Measurements from ENCODE around the gene ZFP69. TPM values are rescaled to one million over a fixed set of nuclear protein-coding genes. Genes with fewer than 3 reads are reported as not detected.

The ZFP69 gene
- total RNA-seq, 1 donor from 2014 or later, result 2.8 TPM

DNA sequence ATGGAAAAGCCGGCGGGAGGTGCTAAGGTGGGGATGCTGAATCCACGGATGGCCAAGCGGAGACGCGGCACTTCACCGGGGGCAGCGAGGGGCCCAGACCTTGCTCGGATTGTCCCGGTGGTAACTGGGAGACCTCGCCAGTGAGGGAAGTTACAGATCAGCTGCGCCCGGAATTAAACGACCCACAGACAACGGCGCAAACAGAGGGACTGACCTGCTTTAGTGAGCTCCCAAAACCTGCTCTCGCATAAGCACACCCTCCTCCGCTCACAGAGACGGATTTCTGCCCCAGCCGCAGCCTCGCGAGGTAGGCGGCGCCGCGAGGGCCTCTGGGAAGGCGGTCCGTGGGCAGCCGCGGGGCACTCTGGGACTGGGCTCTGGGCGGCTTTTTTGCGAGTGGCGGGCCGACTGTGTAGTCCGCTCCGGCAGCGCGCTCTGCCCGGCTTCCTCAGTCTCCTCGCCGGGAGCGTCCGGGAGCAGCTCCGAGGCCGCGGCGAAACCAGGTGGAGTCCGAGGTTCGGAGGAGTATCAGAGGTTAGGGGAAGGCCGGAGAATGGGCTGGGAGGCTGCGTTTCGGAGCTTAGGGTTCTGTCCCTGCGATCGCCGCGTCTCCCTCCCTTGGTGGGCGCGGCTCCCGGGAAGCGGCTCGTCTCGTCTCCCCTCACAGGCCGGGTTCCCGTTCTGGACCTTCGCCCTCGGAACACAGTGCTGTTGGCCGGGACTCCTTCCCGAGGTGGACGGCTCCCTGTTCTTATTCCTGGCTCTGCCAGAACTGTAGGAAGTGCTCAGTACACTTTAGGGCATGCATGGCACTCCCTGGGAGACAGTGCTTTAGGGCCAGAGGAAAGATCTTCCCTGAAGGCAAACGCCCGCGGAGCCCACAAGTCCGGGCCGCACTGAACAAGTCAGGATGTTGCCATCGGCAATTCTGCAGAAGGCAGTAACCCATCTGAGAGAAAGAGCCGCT, 31.6 kb downstream of the ZFP69 start, which contains the start of gene EXO5:
EXO5 (plus strand) TSS at position 393 of the 967 bp plus-strand sequence. CDS start 5,778 bp downstream, outside the sequence.
- no peak for DNase-seq (ENCODE audit: low read depth, low spot score)

- DNase-seq (ENCODE audit: low read depth, low spot score), result no peak
These were observed 42.4 kb downstream of the ZFP69 start for GRCh38 chr1:40519517-40519916.

DNA sequence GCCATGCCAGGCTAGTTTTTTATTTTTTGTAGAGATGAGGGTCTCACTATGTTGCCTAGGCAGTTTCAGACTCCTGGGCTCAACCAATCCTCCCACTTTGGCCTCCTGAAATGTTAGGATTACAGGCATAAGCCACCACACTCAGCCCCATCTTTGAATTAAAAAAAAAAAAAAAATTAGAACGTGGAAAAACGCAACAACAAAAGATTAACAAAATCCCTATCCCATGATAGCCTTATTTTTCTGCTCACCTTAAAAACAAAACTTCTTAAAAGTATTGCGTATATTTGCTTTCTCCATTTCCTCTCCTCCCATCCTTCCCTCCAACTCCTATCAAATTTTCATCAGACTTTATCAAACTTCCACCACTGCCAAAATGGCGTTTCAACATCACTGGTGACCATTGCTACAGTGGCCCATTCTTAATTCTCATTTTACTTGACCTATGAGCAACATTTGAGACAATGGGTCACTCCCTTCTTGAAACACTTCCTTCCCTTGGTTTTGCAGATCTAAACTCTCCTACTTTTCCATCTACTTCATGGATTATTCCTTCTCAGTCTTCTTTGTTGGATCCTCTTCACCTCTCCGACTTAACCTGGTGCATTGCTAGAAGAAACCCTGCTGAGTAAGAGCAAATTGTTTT, 53.8 kb downstream of the ZFP69 start:
- DNase-seq (ENCODE audit: low read depth, low spot score), result no peak

- peak; percentile 82 for DNase-seq (ENCODE audit: low read depth, low spot score)
These were observed 54.4 kb downstream of the ZFP69 start, which contains the start of gene ZNF684 for GRCh38 chr1:40531381-40532061. Gene ZNF684 (plus strand): TSS chr1:40531637. CDS start chr1:40533167, 1,530 bp downstream.

DNA sequence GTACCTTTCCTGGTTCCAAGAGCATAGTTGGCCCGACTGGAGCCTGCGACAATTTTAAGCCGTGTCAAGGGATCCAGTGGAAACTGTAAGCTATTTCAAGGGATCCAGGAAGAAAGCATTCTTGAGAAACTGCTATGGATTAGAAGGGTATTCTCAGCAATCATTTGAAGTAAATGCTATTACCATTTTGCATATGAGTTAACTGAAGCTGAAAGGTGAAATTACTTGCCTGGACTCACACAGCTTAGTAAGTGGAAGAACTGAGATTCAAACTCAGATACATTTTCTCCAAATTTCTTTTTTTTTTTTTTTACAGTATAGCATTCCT, 54.9 kb downstream of the ZFP69 start:
- no peak for DNase-seq (ENCODE audit: low read depth, low spot score)

DNA sequence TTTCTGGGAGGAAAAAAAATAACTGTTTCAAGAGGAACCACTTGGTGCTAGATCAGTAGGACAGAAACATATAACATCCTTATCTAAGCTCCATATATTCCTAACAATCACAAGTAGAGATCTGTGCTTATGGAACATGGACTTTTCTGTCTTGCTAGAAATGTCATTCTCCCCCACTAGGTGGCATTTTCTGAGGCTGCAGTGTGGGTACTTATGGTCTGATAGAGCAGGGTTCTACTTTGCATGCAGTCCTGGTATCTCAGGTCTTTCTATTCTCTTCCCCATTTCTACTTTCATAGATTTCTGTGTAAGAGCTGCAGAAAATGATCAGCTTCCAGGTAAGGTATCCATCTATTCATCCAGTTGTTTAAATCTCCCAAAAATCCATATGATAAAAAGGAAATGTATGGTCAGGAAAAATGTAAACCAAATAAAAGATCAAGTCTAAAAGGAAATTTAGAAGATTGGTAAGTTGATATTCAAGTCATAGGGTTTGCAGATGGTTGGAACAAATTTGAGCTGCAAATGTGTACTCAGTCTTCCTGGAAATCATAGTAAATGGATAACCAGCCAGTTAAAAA, 55.8 kb downstream of the ZFP69 start:
- DNase-seq (ENCODE audit: low read depth, low spot score), result no peak

DNA sequence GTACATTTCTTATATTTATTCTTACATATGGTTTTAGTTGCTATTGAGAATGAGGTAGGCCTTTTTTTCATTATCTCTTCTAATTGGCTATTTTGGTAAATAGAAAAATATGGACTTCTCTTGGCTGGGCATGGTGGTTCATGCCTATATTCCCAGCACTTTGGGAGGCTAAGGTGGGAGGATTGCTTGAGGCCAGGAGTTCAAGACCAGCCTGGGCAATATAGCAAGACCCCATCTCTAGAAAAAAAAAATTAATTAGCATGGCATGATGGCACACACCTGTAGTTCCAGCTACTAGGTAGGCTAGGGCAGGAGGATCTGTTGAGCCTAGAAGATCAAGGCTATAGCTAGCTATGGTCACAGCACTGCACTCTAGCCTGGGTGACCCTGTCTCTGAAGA, 57.5 kb downstream of the ZFP69 start:
- no peak for DNase-seq (ENCODE audit: low read depth, low spot score)

DNA sequence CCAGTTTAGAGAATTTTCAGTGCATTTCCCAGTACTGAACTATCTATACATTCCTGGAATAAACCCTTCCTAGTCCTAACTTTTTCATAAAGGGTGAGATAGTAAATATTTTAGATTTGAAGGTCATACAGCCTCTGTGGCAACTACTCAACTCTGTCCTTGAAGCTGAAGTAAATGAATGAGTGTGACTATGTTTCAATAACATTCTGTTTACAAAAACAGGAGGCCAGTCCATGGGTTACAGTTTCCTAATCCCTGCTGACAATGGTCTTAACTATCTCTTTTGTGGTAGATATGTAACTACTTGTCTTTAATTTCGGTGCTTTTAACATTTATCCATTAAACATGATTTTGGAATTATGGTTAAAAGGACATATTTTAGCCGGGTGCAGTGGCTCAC, 58.6 kb downstream of the ZFP69 start:
- no peak for DNase-seq (ENCODE audit: low read depth, low spot score)

- no peak for DNase-seq (ENCODE audit: low read depth, low spot score)
These were observed 62.2 kb downstream of the ZFP69 start for GRCh38 chr1:40539338-40539737.

Other genes with a start within 250 kb of the ZFP69 start
- not detected in 2 replicates for gene TMCO2, start 229.4 kb upstream of the ZFP69 start, total RNA-seq
- gene ZMPSTE24, start 219.1 kb upstream of the ZFP69 start, total RNA-seq, result 67.0 and 108 TPM in 2 replicates
- 0.13 and 0.60 TPM in 2 replicates for gene COL9A2, start 160.0 kb upstream of the ZFP69 start, total RNA-seq
- 6.4 and 9.4 TPM in 2 replicates for gene SMAP2, start 103.6 kb upstream of the ZFP69 start, total RNA-seq
- gene ZFP69B, start 26.8 kb upstream of the ZFP69 start, total RNA-seq, result 2.6 and 2.8 TPM in 2 replicates
- 10.2 and 13.1 TPM in 2 replicates for gene EXO5, start 31.5 kb downstream of the ZFP69 start, total RNA-seq
- 4.2 and 5.8 TPM in 2 replicates for gene ZNF684, start 54.3 kb downstream of the ZFP69 start, total RNA-seq
- gene RIMS3, start 188.4 kb downstream of the ZFP69 start, total RNA-seq, result 0.20 and 0.21 TPM in 2 replicates
- 15.0 and 24.0 TPM in 2 replicates for gene NFYC, start 214.4 kb downstream of the ZFP69 start, total RNA-seq